ENCODE data around the gene RNU6-1.

GRCh38 chr15:67820992-67821783 lies 18.7 kb downstream of the RNU6-1 start:
- TF ChIP-seq, protein P1, sequence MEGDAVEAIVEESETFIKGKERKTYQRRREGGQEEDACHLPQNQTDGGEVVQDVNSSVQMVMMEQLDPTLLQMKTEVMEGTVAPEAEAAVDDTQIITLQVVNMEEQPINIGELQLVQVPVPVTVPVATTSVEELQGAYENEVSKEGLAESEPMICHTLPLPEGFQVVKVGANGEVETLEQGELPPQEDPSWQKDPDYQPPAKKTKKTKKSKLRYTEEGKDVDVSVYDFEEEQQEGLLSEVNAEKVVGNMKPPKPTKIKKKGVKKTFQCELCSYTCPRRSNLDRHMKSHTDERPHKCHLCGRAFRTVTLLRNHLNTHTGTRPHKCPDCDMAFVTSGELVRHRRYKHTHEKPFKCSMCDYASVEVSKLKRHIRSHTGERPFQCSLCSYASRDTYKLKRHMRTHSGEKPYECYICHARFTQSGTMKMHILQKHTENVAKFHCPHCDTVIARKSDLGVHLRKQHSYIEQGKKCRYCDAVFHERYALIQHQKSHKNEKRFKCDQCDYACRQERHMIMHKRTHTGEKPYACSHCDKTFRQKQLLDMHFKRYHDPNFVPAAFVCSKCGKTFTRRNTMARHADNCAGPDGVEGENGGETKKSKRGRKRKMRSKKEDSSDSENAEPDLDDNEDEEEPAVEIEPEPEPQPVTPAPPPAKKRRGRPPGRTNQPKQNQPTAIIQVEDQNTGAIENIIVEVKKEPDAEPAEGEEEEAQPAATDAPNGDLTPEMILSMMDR (IDR thresholded peaks at IDR 0.05; ENCODE audit: insufficient read depth, low read length): no peak
- TF ChIP-seq SPI1 (IDR thresholded peaks at IDR 0.05; ENCODE audit: borderline replicate concordance, low read depth): no peak
